ENCODE measurements around the gene CNTNAP5. TPM values are rescaled to one million over a fixed set of nuclear protein-coding genes. Genes with fewer than 3 reads are reported as not detected.

CNTNAP5 gene
- total RNA-seq, 2 experiments from 2014 or later, result not detected

GRCh38 chr2:124725187-124725586 lies 700.1 kb downstream of the CNTNAP5 start:
- ChIA-PET CTCF (no interaction called here), POLR2A (no interaction called here)

GRCh38 chr2:124740636-124741035 lies 715.5 kb downstream of the CNTNAP5 start:
- Histone ChIP-seq H3K9me3 (ENCODE audit: control insufficient read depth in 1 of 2, insufficient read depth in 1 of 2, low read length in 2 of 2) (peaks cover 3 to 9% of the 10 kb centered on the region in 2 experiments), H3K4me1 (ENCODE audit: insufficient read depth, low read length) (no peaks in the 10 kb centered on the region), H3K27ac (ENCODE audit: low read depth in 1 of 2, low read length in 2 of 2) (no peak overlapping the region), H3K27me3 (ENCODE audit: control insufficient read depth in 1 of 2, insufficient read depth in 2 of 2, low read length in 2 of 2) (no peaks in the 10 kb centered on the region), H3K36me3 (ENCODE audit: insufficient read depth, low read length) (no peaks in the 10 kb centered on the region), H3K4me3 (ENCODE audit: low read length) (no peak overlapping the region)
- ATAC-seq (ENCODE audit: poor library complexity) (no peak), DNase-seq (no peak)
- ChIA-PET POLR2A (no interaction called here), CTCF (no interaction called here)
- peaks cover 3% of the 10 kb centered on the region for H3K9me3 Mint-ChIP-seq
- H3K27ac Mint-ChIP-seq, result no peak overlapping the region
- H3K4me3 Mint-ChIP-seq, result no peak overlapping the region
- intact Hi-C loops (cut with DNase I, micrococcal nuclease), result no loop called here
- H3K27me3 Mint-ChIP-seq, result no peaks in the 10 kb centered on the region
- no peak for TF ChIP-seq CTCF (IDR thresholded peaks at IDR 0.05)
- H3K36me3 Mint-ChIP-seq (ENCODE audit: low read depth), result no peaks in the 10 kb centered on the region
- no peaks in the 10 kb centered on the region for H3K4me1 Mint-ChIP-seq (ENCODE audit: low read depth)

More at GRCh38 chr2:124725187-124725586, 700.1 kb downstream of the CNTNAP5 start:
- Histone ChIP-seq H3K27me3 (ENCODE audit: control insufficient read depth in 1 of 2, insufficient read depth in 2 of 2, low read length in 2 of 2) (no peaks in the 10 kb centered on the region), H3K4me3 (ENCODE audit: low read length) (no peak overlapping the region), H3K4me1 (ENCODE audit: insufficient read depth, low read length) (no peaks in the 10 kb centered on the region), H3K36me3 (ENCODE audit: insufficient read depth, low read length) (no peaks in the 10 kb centered on the region), H3K9me3 (ENCODE audit: control insufficient read depth in 1 of 2, insufficient read depth in 1 of 2, low read length in 2 of 2) (no peaks in the 10 kb centered on the region), H3K27ac (ENCODE audit: low read depth in 1 of 2, low read length in 2 of 2) (no peak overlapping the region)
- Mint-ChIP-seq H3K27me3 (no peaks in the 10 kb centered on the region), H3K4me3 (no peak overlapping the region), H3K27ac (no peak overlapping the region), H3K9me3 (no peaks in the 10 kb centered on the region), H3K36me3 (ENCODE audit: low read depth) (no peaks in the 10 kb centered on the region), H3K4me1 (ENCODE audit: low read depth) (no peaks in the 10 kb centered on the region)
- intact Hi-C loops (cut with DNase I, micrococcal nuclease), result no loop called here
- DNase-seq (no peak), ATAC-seq (ENCODE audit: poor library complexity) (no peak)
- no peak for TF ChIP-seq CTCF (IDR thresholded peaks at IDR 0.05)

GRCh38 chr2:124753842-124754241 lies 728.8 kb downstream of the CNTNAP5 start:
- CTCF ChIA-PET, result no interaction called here
- no peak for ATAC-seq (ENCODE audit: poor library complexity)
- peaks cover 0 to 4% of the 10 kb centered on the region in 2 experiments for H3K9me3 ChIP-seq (ENCODE audit: control insufficient read depth in 1 of 2, insufficient read depth in 1 of 2, low read length in 2 of 2)

More at GRCh38 chr2:124753842-124754241, 728.8 kb downstream of the CNTNAP5 start:
- H3K4me3 ChIP-seq (ENCODE audit: low read length), result no peak overlapping the region
- Mint-ChIP-seq H3K4me3 (no peak overlapping the region), H3K4me1 (ENCODE audit: low read depth) (no peaks in the 10 kb centered on the region), H3K27me3 (no peaks in the 10 kb centered on the region), H3K27ac (no peak overlapping the region), H3K9me3 (peaks cover 6% of the 10 kb centered on the region), H3K36me3 (ENCODE audit: low read depth) (no peaks in the 10 kb centered on the region)
- TF ChIP-seq CTCF (IDR thresholded peaks at IDR 0.05), result no peak
- H3K4me1 ChIP-seq (ENCODE audit: insufficient read depth, low read length), result no peaks in the 10 kb centered on the region
- no peaks in the 10 kb centered on the region for H3K36me3 ChIP-seq (ENCODE audit: insufficient read depth, low read length)
- H3K27ac ChIP-seq (ENCODE audit: low read depth in 1 of 2, low read length in 2 of 2), result no peak overlapping the region
- H3K27me3 ChIP-seq (ENCODE audit: control insufficient read depth in 1 of 2, insufficient read depth in 2 of 2, low read length in 2 of 2), result no peaks in the 10 kb centered on the region
- POLR2A ChIA-PET, result no interaction called here
- no peak for DNase-seq
- intact Hi-C loops (cut with DNase I, micrococcal nuclease), result no loop called here
